K562 (cell line): ENCODE data around the gene GRSF1. TPM values are rescaled to one million over a fixed set of nuclear protein-coding genes. Genes with fewer than 3 reads are reported as not detected.

Experiments used
- ARID1B ChIP-seq: fragments of 450-650 bp; IDR thresholded peaks from 2 replicates; pipeline ENCODE4 v1.6.1; 2016; ENCODE audit warnings: antibody characterized with exemption, mild to moderate bottlenecking, inconsistent platforms
- ATF3 ChIP-seq, 2 experiments: fragments of 450-650 bp in 1 of 2; sonication (generic) in 1 of 2; formaldehyde crosslinking in 1 of 2; IDR thresholded peaks in 1 of 2; conservative IDR thresholded peaks in 1 of 2; 2 replicates each; pipeline versions ENCODE4 v1.6.1 to v1.8.1; 2016 to 2023; ENCODE audit warnings: mild to moderate bottlenecking in 2 of 2, moderate library complexity in 2 of 2, inconsistent platforms in 1 of 2, missing genetic modification reagents in 1 of 2
- BCOR ChIP-seq: fragments of 450-650 bp; IDR thresholded peaks from 2 replicates; pipeline ENCODE4 v1.6.1; 2016
- CBX1 ChIP-seq: sonication (generic); IDR thresholded peaks from 2 replicates; pipeline ENCODE4 v1.6.1; 2016; ENCODE audit warnings: antibody characterized with exemption, low read depth, mild to moderate bottlenecking
- DDX20 ChIP-seq: fragments of 450-650 bp; IDR thresholded peaks from 2 replicates; pipeline ENCODE4 v1.6.1; 2016; ENCODE audit warnings: missing genetic modification characterization, low read depth, mild to moderate bottlenecking, missing compliant biosample characterization, moderate library complexity
- E2F6 ChIP-seq, 2 experiments: IDR thresholded peaks; 2 replicates each; pipeline ENCODE4 v1.6.1; 2011; ENCODE audit warnings: borderline replicate concordance in 1 of 2, control low read depth in 1 of 2, low read depth in 1 of 2, low read length in 1 of 2, mild to moderate bottlenecking in 1 of 2, mixed read lengths in 1 of 2, moderate library complexity in 1 of 2; ENCODE audit not compliant: insufficient read depth in 1 of 2, insufficient read length in 1 of 2, poor library complexity in 1 of 2, severe bottlenecking in 1 of 2; ENCODE audit errors: extremely low read depth in 1 of 2
- E4F1 ChIP-seq: fragments of 250-450 bp; sonication (Bioruptor Pico); IDR thresholded peaks from 2 replicates; pipeline ENCODE4 v1.5.0; 2021; ENCODE audit warnings: mild to moderate bottlenecking, borderline replicate concordance
- ELF1 ChIP-seq: fragments of 200-800 bp; sonication (Bioruptor generic); IDR thresholded peaks from 2 replicates; pipeline ENCODE4 v1.6.1; 2016; ENCODE audit warnings: missing genetic modification characterization, missing compliant biosample characterization
- ELF2 ChIP-seq: fragments of 250-450 bp; sonication (Bioruptor Pico); IDR thresholded peaks from 2 replicates; pipeline ENCODE4 v1.5.0; 2021; ENCODE audit warnings: mild to moderate bottlenecking
- ERF ChIP-seq: fragments of 450-650 bp; formaldehyde crosslinking; IDR thresholded peaks from 2 replicates; pipeline ENCODE4 v1.4.0; 2020; ENCODE audit warnings: mild to moderate bottlenecking, mixed read lengths
- IRF9 ChIP-seq: fragments of 450-650 bp; IDR thresholded peaks from 2 replicates; pipeline ENCODE4 v1.6.1; 2016; ENCODE audit warnings: missing biosample characterization, missing genetic modification characterization
- MAFF ChIP-seq: IDR thresholded peaks from 2 replicates; pipeline ENCODE4 v1.6.1; 2012; ENCODE audit warnings: low read length, improper control_type of control experiment
- NELFE ChIP-seq: IDR thresholded peaks from 2 replicates; pipeline ENCODE4 v1.6.1; 2011; ENCODE audit warnings: mild to moderate bottlenecking; ENCODE audit not compliant: insufficient read depth, insufficient read length
- NR4A1 ChIP-seq, 2 experiments: fragments of 250-450 bp in 1 of 2; fragments of 450-650 bp in 1 of 2; sonication (Bioruptor Pico) in 1 of 2; IDR thresholded peaks; 2 replicates each; pipeline versions ENCODE4 v1.4.0 to v1.6.1; 2016 to 2020; ENCODE audit warnings: mild to moderate bottlenecking in 2 of 2, missing compliant biosample characterization in 1 of 2, missing genetic modification characterization in 1 of 2, moderate library complexity in 1 of 2
- SIX5 ChIP-seq, 2 experiments: IDR thresholded peaks; 2 replicates each; pipeline ENCODE4 v1.6.1; 2011; ENCODE audit warnings: low read length in 2 of 2, borderline replicate concordance in 1 of 2, low read depth in 1 of 2, mild to moderate bottlenecking in 1 of 2, moderate library complexity in 1 of 2; ENCODE audit not compliant: insufficient read depth in 1 of 2
- SOX6 ChIP-seq: fragments of 450-650 bp; IDR thresholded peaks from 2 replicates; pipeline ENCODE4 v1.6.1; 2014; ENCODE audit warnings: mild to moderate bottlenecking
- ZKSCAN1 ChIP-seq: fragments of 150-350 bp; IDR thresholded peaks from 2 replicates; pipeline ENCODE4 v1.6.1; 2016; ENCODE audit warnings: low read depth, low read length
- polyA plus RNA-seq, 8 experiments: library from polyadenylated mRNA; depleted of rRNA in 4 of 8; stranded (reverse) in 5 of 8; unstranded in 3 of 8; fragments of >200 nt; fragmentation: Nextera tagmentation in 2 of 8; fragmentation: Illumina TruSeq in 1 of 8; extraction: Ambion mirVana in 2 of 8; extraction: Trizol in 1 of 8; gene quantifications; 2 replicates each; pipeline versions ENCODE4 v1.2.1 to v1.2.3, GENCODE V29; 2011 to 2014; ENCODE audit warnings: inconsistent platforms in 1 of 8, missing spikeins in 1 of 8
- total RNA-seq, 7 experiments: library from RNA; depleted of rRNA in 6 of 7; stranded (reverse); fragments of >200 nt in 6 of 7; fragmentation: Illumina TruSeq in 2 of 7; extraction: Trizol in 2 of 7; gene quantifications; 2 replicates each; pipeline versions ENCODE4 v1.2.1 to v1.2.3, GENCODE V29; 2011 to 2021; ENCODE audit warnings: low replicate concordance in 1 of 7
- TF ChIP-seq, protein P1 (sequence below): sonication (generic); formaldehyde crosslinking; IDR thresholded peaks from 2 replicates; pipeline ENCODE4 v1.8.0; 2022; ENCODE audit warnings: mild to moderate bottlenecking, missing genetic modification reagents
- TF ChIP-seq, protein P2 (sequence below): fragments of 450-650 bp; formaldehyde crosslinking; IDR thresholded peaks from 2 replicates; pipeline ENCODE4 v1.4.0; 2022; ENCODE audit warnings: mild to moderate bottlenecking, moderate library complexity

The GRSF1 gene
- total and polyA plus RNA-seq, 9 of the 15 experiments (the other 6 are each of a cell fraction or from before 2014, with no cell fraction given): 33.0 to 105 (median 76.0) TPM

DNA sequence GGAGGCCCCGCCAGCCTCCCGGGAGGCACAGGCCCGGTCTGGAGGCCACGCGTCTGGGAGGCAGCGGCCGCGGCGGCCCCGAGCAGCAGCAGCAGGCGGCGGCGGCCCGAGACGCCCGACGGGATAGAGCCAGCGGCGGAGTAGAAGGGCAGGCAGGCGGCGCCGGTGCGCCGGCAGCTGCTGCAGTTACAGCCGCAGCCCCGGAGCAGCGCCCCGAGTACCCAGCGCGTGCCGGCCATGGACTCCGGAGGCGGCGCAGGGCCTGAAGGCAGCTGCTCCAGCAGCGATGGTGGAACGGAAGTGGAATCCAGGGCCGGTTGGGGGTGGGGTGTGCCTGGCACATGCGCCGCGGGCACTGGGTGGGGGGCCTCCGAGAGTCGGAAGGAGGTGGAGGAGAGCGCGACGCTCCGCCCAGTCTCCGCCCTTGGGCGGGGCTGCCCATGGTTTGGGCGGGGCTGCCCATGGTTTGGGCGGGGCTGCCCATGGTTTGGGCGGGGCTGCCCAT lies at the start of gene GRSF1 (continued):
- TF ChIP-seq DDX20 (no peak), CBX1 (0 out of 2 replicates have a peak, but pooled peaks have one; percentile 1), ELF2 (CRISPR knock-in tag) (0 out of 2 replicates have a peak, but pooled peaks have one; percentile 48), IRF9 (tag) (no peak), MAFF (no peak), SIX5 (IDR thresholded peaks at IDR 0.05; ENCODE audit: borderline replicate concordance in 1 of 2, insufficient read depth in 1 of 2, low read depth in 1 of 2, low read length in 2 of 2) (no peak), ZKSCAN1 (no peak), E2F6 (IDR thresholded peaks at IDR 0.05; ENCODE audit: borderline replicate concordance in 1 of 2, extremely low read depth in 1 of 2, insufficient read depth in 1 of 2, insufficient read length in 1 of 2, low read depth in 1 of 2, low read length in 1 of 2, poor library complexity in 1 of 2, severe bottlenecking in 1 of 2) (peak in 1 of 2 experiments; percentile 5), BCOR (no peak), ELF1 (tag) (no peak; the same call in 1 of the 2 replicates), SOX6 (no peak), NR4A1 (CRISPR knock-in tag; IDR thresholded peaks at IDR 0.05) (no peak), NR4A1 (tag; IDR thresholded peaks at IDR 0.05) (no peak), NELFE (no peak), ERF (CRISPR knock-in tag) (no peak), ATF3 (IDR thresholded peaks at IDR 0.05) (no peak), ATF3 (CRISPR knock-in tag; conservative IDR thresholded peaks at IDR 0.05) (no peak), E4F1 (CRISPR knock-in tag) (no peak), ARID1B (no peak)
- TF ChIP-seq, protein P1, sequence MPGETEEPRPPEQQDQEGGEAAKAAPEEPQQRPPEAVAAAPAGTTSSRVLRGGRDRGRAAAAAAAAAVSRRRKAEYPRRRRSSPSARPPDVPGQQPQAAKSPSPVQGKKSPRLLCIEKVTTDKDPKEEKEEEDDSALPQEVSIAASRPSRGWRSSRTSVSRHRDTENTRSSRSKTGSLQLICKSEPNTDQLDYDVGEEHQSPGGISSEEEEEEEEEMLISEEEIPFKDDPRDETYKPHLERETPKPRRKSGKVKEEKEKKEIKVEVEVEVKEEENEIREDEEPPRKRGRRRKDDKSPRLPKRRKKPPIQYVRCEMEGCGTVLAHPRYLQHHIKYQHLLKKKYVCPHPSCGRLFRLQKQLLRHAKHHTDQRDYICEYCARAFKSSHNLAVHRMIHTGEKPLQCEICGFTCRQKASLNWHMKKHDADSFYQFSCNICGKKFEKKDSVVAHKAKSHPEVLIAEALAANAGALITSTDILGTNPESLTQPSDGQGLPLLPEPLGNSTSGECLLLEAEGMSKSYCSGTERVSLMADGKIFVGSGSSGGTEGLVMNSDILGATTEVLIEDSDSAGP: no peak
- TF ChIP-seq, protein P2, sequence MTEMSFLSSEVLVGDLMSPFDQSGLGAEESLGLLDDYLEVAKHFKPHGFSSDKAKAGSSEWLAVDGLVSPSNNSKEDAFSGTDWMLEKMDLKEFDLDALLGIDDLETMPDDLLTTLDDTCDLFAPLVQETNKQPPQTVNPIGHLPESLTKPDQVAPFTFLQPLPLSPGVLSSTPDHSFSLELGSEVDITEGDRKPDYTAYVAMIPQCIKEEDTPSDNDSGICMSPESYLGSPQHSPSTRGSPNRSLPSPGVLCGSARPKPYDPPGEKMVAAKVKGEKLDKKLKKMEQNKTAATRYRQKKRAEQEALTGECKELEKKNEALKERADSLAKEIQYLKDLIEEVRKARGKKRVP (CRISPR knock-in tag): no peak
